ENCODE results near the gene EDC3. TPM values are rescaled to one million over a fixed set of nuclear protein-coding genes. Genes with fewer than 3 reads are reported as not detected.
"Not testable (repeated sequence)": the region's sequence is repeated elsewhere in the genome, so short reads cannot be mapped to it uniquely, and the experiment has no call there.

The EDC3 gene
- total and polyA plus RNA-seq, 4 donors, result 13.8 to 41.3 (median 28.0) TPM

- 44% methylated on average over 7 of the region's 12 CpGs for WGBS (ENCODE audit: insufficient coverage)
- Histone ChIP-seq H3K9me3 (ENCODE audit: control insufficient read depth, insufficient read depth, low read length) (peaks cover 2% of the 10 kb centered on the region), H3K4me3 (ENCODE audit: low read depth, low read length) (no peak overlapping the region), H3K36me3 (ENCODE audit: control insufficient read depth, insufficient read depth, low read length) (peaks cover 19% of the 10 kb centered on the region), H3K4me1 (ENCODE audit: control insufficient read depth, insufficient read depth, low read length) (peaks cover 36% of the 10 kb centered on the region), H3K27ac (ENCODE audit: low read depth, low read length) (no peak overlapping the region), H3K27me3 (ENCODE audit: control insufficient read depth, insufficient read depth, low read length) (no peaks in the 10 kb centered on the region)
- DNase-seq (ENCODE audit: low read depth in 4 of 6, low spot score in 6 of 6), result peak in 2 of 6 donors; percentile 44 to 82
Measured at GRCh38 chr15:74604983-74605794, 90.6 kb downstream of the EDC3 start.

- Histone ChIP-seq H3K36me3 (ENCODE audit: control insufficient read depth, insufficient read depth, low read length) (peaks cover 25% of the 10 kb centered on the region), H3K4me3 (ENCODE audit: low read depth, low read length) (no peak overlapping the region), H3K4me1 (ENCODE audit: control insufficient read depth, insufficient read depth, low read length) (peaks cover 41% of the 10 kb centered on the region), H3K27ac (ENCODE audit: low read depth, low read length) (no peak overlapping the region), H3K27me3 (ENCODE audit: control insufficient read depth, insufficient read depth, low read length) (no peaks in the 10 kb centered on the region), H3K9me3 (ENCODE audit: control insufficient read depth, insufficient read depth, low read length) (peaks cover 2% of the 10 kb centered on the region)
- WGBS (ENCODE audit: insufficient coverage), result 88% methylated on average over 9 of the region's 11 CpGs
- DNase-seq (ENCODE audit: low read depth in 4 of 6, low spot score in 6 of 6), result no peak
Measured at GRCh38 chr15:74603789-74604705, 91.8 kb downstream of the EDC3 start.

- Histone ChIP-seq H3K4me1 (ENCODE audit: control insufficient read depth, insufficient read depth, low read length) (peaks cover 50% of the 10 kb centered on the region), H3K9me3 (ENCODE audit: control insufficient read depth, insufficient read depth, low read length) (peaks cover 2% of the 10 kb centered on the region), H3K27me3 (ENCODE audit: control insufficient read depth, insufficient read depth, low read length) (no peaks in the 10 kb centered on the region), H3K4me3 (ENCODE audit: low read depth, low read length) (no peak overlapping the region), H3K36me3 (ENCODE audit: control insufficient read depth, insufficient read depth, low read length) (peaks cover 25% of the 10 kb centered on the region), H3K27ac (ENCODE audit: low read depth, low read length) (no peak overlapping the region)
- WGBS (ENCODE audit: insufficient coverage), result 96% methylated on average over 13 of the region's 13 CpGs
- no peak for DNase-seq (ENCODE audit: low read depth in 4 of 6, low spot score in 6 of 6)
Measured at GRCh38 chr15:74603026-74603788, 92.6 kb downstream of the EDC3 start.

GRCh38 chr15:74599156-74599555 lies 96.7 kb downstream of the EDC3 start:
- peak overlapping the region; percentile 65 for H3K4me3 ChIP-seq (ENCODE audit: low read depth, low read length)
- WGBS (ENCODE audit: insufficient coverage), result 78% methylated on average over 15 of the region's 15 CpGs
- no peaks in the 10 kb centered on the region for H3K27me3 ChIP-seq (ENCODE audit: control insufficient read depth, insufficient read depth, low read length)

GRCh38 chr15:74598126-74598842 lies 97.5 kb downstream of the EDC3 start:
- H3K27me3 ChIP-seq (ENCODE audit: control insufficient read depth, insufficient read depth, low read length), result no peaks in the 10 kb centered on the region
- H3K4me1 ChIP-seq (ENCODE audit: control insufficient read depth, insufficient read depth, low read length), result peaks cover 40% of the 10 kb centered on the region
- H3K27ac ChIP-seq (ENCODE audit: low read depth, low read length), result peak overlapping the region; percentile 86
- 3% methylated on average over 26 of the region's 26 CpGs for WGBS (ENCODE audit: insufficient coverage)
- H3K9me3 ChIP-seq (ENCODE audit: control insufficient read depth, insufficient read depth, low read length), result no peaks in the 10 kb centered on the region
- H3K4me3 ChIP-seq (ENCODE audit: low read depth, low read length), result peak overlapping the region; percentile 65
- peaks cover 57% of the 10 kb centered on the region for H3K36me3 ChIP-seq (ENCODE audit: control insufficient read depth, insufficient read depth, low read length)
- DNase-seq (ENCODE audit: low read depth in 4 of 6, low spot score in 6 of 6), result peak; percentile 80 to 98 (median 87)

More at GRCh38 chr15:74599156-74599555, 96.7 kb downstream of the EDC3 start:
- DNase-seq (ENCODE audit: low read depth in 4 of 6, low spot score in 6 of 6), result no peak
- no peak overlapping the region for H3K27ac ChIP-seq (ENCODE audit: low read depth, low read length)
- peaks cover 49% of the 10 kb centered on the region for H3K36me3 ChIP-seq (ENCODE audit: control insufficient read depth, insufficient read depth, low read length)
- H3K9me3 ChIP-seq (ENCODE audit: control insufficient read depth, insufficient read depth, low read length), result no peaks in the 10 kb centered on the region
- peaks cover 43% of the 10 kb centered on the region for H3K4me1 ChIP-seq (ENCODE audit: control insufficient read depth, insufficient read depth, low read length)

- WGBS (ENCODE audit: insufficient coverage), result 100% methylated on average over 5 of the region's 16 CpGs
- H3K36me3 ChIP-seq (ENCODE audit: control insufficient read depth, insufficient read depth, low read length), result peaks cover 57% of the 10 kb centered on the region
- H3K9me3 ChIP-seq (ENCODE audit: control insufficient read depth, insufficient read depth, low read length); DNase-seq (ENCODE audit: low read depth in 4 of 6, low spot score in 6 of 6); H3K27ac ChIP-seq (ENCODE audit: low read depth, low read length); H3K27me3 ChIP-seq (ENCODE audit: control insufficient read depth, insufficient read depth, low read length); H3K4me3 ChIP-seq (ENCODE audit: low read depth, low read length): not testable (repeated sequence)
- H3K4me1 ChIP-seq (ENCODE audit: control insufficient read depth, insufficient read depth, low read length), result peaks cover 32% of the 10 kb centered on the region
Measured at GRCh38 chr15:74597146-74597705, 98.6 kb downstream of the EDC3 start.

GRCh38 chr15:74596736-74597135 lies 99.1 kb downstream of the EDC3 start:
- peaks cover 32% of the 10 kb centered on the region for H3K4me1 ChIP-seq (ENCODE audit: control insufficient read depth, insufficient read depth, low read length)
- not testable (repeated sequence) for DNase-seq (ENCODE audit: low read depth in 4 of 6, low spot score in 6 of 6); H3K9me3 ChIP-seq (ENCODE audit: control insufficient read depth, insufficient read depth, low read length); H3K4me3 ChIP-seq (ENCODE audit: low read depth, low read length); H3K27me3 ChIP-seq (ENCODE audit: control insufficient read depth, insufficient read depth, low read length); H3K27ac ChIP-seq (ENCODE audit: low read depth, low read length)
- peaks cover 62% of the 10 kb centered on the region for H3K36me3 ChIP-seq (ENCODE audit: control insufficient read depth, insufficient read depth, low read length)
- WGBS (ENCODE audit: insufficient coverage), result no CpG with 5 or more reads among the region's 11 CpGs

- peaks cover 25% of the 10 kb centered on the region for H3K4me1 ChIP-seq (ENCODE audit: control insufficient read depth, insufficient read depth, low read length)
- H3K4me3 ChIP-seq (ENCODE audit: low read depth, low read length), result no peak overlapping the region
- 95% methylated on average over 4 of the region's 5 CpGs for WGBS (ENCODE audit: insufficient coverage)
- no peaks in the 10 kb centered on the region for H3K9me3 ChIP-seq (ENCODE audit: control insufficient read depth, insufficient read depth, low read length)
- peaks cover 69% of the 10 kb centered on the region for H3K36me3 ChIP-seq (ENCODE audit: control insufficient read depth, insufficient read depth, low read length)
- H3K27me3 ChIP-seq (ENCODE audit: control insufficient read depth, insufficient read depth, low read length), result no peaks in the 10 kb centered on the region
- DNase-seq (ENCODE audit: low read depth in 4 of 6, low spot score in 6 of 6), result no peak
- no peak overlapping the region for H3K27ac ChIP-seq (ENCODE audit: low read depth, low read length)
Measured at GRCh38 chr15:74595271-74595670, 100.6 kb downstream of the EDC3 start.
